Stimulated activated CD4-positive, alpha-beta T cell treated with anti-CD3 and anti-CD28 coated beads, Interleukin-15, amount 100 ng/mL, for 1 hour (primary cell): ENCODE results near the gene PANK4.
"Not testable (repeated sequence)": the region's sequence is repeated elsewhere in the genome, so short reads cannot be mapped to it uniquely, and the experiment has no call there.

Source experiments
- DNase-seq, 2 donors: peaks; one replicate each; pipeline ENCODE4 v3.0.0-alpha.2; 2020; ENCODE audit warnings: low read depth in 1 of 2, low spot score in 1 of 2

Gene PANK4

GRCh38 chr1:2525920-2526823 lies at the start of gene PANK4:
PANK4 (minus strand) TSS chr1:2526596; CDS start chr1:2526587, 9 bp downstream.
- DNase-seq = peak; percentile 78 to 82

- DNase-seq = no peak
Observed at GRCh38 chr1:2574350-2574749, 48.0 kb upstream of the PANK4 start.

GRCh38 chr1:2573250-2573920 lies 47.0 kb upstream of the PANK4 start:
- DNase-seq = no peak

- no peak for DNase-seq
Observed at GRCh38 chr1:2571348-2571747, 45.0 kb upstream of the PANK4 start.

GRCh38 chr1:2570332-2570731 lies 43.9 kb upstream of the PANK4 start:
- no peak for DNase-seq

GRCh38 chr1:2569703-2570102 lies 43.3 kb upstream of the PANK4 start:
- not testable (repeated sequence) for DNase-seq

GRCh38 chr1:2569060-2569459 lies 42.7 kb upstream of the PANK4 start:
- DNase-seq = no peak

DNA sequence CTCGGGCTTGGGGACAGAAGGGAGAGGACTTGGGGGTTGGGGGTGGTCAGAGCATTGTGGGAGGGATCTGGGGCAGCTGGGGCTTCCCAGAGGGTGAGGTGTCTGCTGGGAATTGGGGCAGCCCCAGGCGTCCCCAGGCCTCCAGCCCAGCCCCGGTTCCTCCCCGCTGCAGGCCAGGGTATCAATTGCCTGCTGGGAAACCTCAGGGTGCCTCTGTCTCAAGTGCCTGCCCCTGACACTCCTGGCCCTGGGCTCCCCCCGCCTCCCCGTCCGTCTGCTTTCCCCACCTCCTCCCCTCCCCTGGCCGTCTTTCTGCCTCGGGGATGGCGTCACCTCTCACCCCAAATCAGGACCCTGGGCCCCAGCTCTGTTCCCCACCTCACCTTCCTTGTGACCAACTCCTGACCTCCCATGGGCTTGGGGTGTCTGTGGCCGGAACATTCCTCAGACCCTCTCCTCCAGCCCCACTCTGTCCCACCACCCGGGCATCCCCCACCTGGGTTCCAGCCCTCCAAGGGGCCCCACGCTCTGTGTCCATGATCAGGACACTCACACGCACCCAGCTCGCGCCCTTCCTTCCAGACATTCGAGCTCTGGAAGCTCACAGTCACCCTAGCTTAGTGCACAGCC lies 41.9 kb upstream of the PANK4 start:
- not testable (repeated sequence) for DNase-seq

- no peak for DNase-seq
Observed at GRCh38 chr1:2567083-2567679, 40.8 kb upstream of the PANK4 start.

DNA sequence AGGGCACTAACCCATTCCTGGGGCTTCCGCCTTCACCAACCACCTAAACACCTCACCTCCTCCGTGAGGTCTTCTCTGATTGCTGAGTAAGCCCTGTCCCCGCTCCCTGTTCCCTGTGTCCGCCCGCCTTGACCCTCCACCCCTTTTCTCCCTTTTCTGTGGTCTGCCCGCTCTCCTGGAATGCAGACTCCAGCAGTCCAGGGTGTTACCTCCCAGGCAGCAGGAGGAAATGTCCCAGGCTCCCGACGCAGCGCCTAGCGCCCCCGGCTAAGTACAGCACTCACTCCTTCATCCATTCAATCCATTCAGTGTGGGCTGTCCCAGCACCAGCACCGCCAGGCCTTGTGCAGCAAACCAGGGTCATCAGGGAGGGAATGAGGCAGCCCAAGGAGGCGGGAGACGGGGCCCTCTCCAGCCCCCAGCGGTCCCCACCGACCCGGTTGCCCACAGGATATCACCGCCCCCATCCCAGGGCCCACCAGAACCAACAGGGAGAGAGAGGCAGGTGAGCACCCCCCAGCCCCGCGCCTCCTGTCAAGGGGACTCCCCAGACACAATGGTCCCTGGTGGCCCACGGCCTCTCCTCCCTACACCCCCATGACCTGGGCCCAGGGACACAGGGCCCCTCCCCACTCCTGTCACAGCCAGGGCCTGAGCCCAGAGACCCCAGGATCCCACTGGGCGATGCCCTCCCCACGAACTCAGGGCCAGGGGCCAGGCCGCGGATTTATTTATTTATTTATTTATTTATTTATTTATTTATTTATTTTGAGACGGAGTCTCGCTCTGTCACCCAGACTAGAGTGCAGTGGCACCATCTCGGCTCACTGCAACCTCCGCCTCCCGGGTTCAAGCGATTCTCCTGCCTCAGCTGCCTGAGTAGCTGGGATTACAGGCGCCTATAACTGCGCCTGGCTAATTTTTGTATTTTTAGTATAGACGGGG lies 40.0 kb upstream of the PANK4 start:
- DNase-seq = no peak

DNA sequence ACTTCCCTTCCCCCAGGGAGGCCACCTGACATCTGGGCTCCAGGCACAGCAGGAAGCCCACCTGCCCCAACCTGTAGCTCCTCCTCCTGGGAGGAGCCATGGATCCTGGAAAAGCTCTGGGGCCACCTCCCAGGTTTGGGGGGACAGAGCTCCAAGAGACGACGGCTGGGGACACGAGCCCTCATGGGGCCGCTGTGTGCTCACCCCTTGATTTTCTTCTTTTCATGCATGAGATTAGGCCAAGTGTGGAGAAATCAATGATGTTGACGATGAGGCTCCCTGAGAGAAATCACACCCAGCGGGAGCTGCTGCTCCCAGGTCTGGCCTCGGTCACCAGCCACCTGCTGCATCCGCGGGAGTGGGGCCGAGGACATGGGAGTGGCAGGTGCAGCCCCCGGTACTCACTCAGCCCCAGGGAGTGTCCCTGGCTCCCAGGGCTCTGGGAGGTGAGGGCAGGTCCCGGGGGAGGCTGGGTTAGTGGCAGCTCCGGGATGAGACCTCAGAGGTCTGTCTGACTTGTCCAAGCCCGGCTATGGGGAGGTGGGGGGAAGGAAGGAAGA lies 38.5 kb upstream of the PANK4 start:
- DNase-seq = no peak

- no peak for DNase-seq
Observed at GRCh38 chr1:2564006-2564814, 37.8 kb upstream of the PANK4 start.

DNA sequence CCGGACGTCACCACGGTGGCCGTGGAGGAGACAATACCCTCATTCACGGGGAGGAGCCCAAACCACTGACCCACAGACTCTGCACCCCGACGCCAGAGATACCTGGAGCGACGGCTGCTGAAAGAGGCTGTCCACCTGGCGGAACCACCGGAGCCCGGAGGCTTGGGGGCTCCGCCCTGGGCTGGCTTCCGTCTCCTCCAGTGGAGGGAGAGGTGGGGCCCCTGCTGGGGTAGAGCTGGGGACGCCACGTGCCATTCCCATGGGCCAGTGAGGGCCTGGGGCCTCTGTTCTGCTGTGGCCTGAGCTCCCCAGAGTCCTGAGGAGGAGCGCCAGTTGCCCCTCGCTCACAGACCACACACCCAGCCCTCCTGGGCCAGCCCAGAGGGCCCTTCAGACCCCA lies 36.8 kb upstream of the PANK4 start:
- DNase-seq = no peak

- no peak for DNase-seq
Observed at GRCh38 chr1:2561898-2562895, 35.8 kb upstream of the PANK4 start.

DNA sequence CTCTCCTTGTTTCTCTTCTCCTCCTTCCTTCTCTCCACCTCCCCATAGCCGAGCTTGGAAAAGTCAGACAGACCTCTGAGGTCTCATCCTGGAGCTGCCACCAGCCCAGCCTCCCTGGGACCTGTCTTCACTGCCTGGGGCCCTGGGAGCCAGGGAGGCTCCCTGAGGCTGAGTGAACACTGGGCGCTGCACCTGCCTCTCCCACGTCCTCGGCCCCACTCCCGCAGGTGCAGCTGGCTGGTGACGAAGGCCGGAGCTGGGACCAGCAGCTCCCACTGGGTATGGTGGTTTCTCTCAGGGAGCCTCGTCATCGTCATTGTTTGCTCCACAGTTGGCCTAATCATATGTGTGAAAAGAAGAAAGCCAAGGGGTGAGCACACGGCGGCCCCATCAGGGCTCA lies 35.0 kb upstream of the PANK4 start:
- DNase-seq = no peak

GRCh38 chr1:2560299-2561073 lies 34.1 kb upstream of the PANK4 start:
- no peak for DNase-seq
